ENCODE data around the gene GUCA2A.
"Not testable (repeated sequence)": the region's sequence is repeated elsewhere in the genome, so short reads cannot be mapped to it uniquely, and the experiment has no call there.

Gene GUCA2A, protein sequence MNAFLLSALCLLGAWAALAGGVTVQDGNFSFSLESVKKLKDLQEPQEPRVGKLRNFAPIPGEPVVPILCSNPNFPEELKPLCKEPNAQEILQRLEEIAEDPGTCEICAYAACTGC

DNA sequence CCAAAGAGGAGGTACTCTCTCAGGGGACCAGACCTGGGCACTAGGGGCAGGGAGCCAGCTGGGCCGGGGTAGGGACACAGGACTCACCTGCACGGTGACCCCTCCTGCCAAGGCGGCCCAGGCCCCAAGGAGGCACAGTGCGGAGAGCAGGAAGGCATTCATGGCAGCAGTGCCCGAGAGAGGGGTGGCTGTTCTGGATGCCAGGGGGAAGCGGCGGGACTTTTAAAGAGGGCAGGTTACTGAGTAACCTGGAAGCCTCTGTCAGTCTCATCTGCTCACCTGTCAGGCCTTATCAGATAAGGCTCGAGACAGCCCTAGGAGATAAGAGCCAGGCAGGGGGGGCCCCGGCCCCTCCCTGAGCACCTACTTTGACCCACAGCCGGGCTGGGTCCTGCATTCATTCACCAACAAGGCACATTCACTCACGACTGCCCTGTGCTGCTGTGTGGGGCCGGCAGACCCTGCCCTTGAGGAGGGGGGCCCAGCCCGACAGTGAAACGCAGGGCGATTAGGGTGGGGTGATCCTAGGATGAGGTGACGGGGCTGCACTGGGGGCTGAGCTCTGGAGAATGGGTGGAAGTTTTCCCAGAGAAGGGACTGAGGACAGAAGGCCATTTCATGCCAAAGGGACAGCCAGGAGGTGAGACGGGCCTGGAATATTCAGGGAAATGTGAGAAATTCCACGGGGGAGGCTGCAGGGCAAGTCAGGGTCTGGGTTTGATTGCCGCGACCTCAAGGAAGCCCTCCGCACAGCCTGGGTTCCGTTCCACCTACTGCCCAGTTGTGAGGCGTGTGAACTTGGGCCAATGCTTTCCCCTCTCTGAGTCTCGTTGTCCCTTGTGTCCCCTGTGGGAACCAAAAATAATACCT lies at the start of gene GUCA2A:
GUCA2A (minus strand) TSS at position 195 of the 870 bp plus-strand sequence; CDS start at position 162, 33 bp downstream.
- DNase-seq (ENCODE audit: low read depth, low spot score), result no peak

DNA sequence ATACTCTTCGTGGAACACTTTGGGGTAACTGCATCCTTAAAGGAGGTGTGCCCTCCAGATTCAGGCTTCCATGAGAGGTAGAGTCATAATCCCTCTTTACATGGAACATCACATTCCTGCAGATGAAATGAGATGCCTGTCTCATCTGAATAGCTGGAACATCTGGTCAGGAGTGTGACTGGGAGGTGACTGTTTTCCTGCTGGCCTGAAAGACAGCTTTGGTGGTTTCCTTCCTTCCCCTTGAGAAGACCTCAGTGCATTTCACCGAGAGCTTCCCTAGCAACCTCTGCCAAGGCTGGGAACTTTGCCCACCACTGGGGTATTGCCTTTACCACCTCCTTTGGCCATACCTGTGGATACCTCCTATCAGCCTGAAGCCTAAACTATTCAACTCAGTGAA lies 46.7 kb upstream of the GUCA2A start:
- DNase-seq (ENCODE audit: low read depth, low spot score), result no peak

DNA sequence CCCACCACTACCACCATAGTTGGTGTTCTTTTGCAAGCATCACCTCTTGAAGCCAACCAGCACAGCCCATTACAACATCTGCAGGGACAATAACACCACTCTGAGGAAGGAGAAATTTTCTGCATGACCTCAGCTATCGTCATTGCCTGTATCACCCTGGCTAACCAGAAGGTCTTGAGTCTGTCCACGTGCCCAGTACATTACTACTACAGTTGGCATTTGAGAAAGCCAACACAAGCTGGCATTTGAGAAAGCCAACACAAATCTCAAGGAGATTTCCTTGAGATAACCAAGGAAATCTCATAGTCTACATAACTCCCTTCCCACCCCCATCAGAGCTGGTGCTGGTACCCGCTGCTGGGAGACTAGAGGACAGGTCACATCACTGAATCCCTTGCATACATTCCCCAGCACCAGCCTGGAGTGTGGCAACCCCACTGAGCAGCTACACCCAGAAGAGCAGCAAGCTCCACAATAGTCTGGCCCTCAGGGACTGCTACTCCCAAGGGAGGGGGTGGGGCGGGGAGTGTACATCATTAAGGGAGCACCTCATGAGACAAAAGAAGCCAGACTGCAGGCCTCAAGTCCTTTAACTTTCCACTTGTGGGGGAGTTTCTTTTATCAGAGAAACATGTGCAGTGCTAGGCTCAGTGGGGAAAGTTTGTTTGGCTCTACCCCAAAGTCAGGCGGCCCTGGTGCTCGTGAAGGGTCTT lies 46.0 kb upstream of the GUCA2A start:
- DNase-seq (ENCODE audit: low read depth, low spot score), result no peak

DNA sequence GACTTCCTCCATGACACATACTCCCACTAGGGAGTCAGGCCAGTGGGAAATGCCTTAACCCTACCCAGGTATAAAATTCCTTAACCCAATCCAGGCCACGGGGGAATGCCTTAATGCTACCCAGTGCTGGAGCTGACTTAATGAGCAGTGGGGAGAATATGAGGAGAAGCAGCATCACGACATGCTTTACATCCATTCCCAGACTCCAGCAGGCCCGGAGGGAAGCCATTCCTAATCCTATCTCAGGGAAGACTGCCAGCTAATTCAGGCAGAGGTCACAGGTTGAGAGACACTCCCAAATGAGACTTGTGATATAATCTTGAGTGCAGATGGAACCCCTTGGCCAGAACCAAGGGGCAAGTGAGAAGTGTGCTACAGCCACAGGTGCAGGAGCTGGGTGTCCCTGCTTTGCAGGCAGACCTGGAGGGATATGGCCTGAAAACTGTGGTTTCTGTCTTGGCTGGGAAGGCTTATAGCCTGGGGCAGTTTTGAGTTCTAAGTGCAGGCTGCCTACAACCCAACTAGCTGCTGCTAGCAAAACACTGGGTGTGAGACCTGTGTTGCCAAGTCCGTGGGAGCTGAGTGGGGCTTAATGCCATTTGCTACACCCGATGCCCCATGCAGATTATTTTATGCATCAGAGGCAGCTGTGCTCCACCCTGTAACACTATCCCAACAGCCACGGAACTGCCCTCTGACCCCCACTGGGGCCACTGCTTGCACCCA lies 45.1 kb upstream of the GUCA2A start:
- DNase-seq (ENCODE audit: low read depth, low spot score), result no peak

DNA sequence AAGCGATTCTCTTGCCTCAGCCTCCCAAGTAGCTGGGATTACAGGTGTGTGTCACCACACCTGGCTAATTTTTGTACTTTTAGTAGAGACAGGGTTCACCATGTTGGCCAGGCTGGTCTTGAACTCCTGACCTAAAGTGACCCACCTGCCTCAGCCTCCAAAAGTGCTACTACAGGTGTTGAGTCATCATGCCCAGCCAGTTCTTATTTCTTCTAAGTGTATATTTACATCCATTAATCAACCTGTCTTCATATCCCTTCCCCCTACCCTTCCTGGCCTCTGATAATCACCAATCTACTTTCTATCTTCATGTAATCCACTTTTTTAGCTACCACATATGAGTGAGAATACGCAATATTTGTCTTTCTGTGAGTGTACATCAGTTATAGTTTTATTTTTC lies 42.4 kb upstream of the GUCA2A start:
- not testable (repeated sequence) for DNase-seq (ENCODE audit: low read depth, low spot score)

DNA sequence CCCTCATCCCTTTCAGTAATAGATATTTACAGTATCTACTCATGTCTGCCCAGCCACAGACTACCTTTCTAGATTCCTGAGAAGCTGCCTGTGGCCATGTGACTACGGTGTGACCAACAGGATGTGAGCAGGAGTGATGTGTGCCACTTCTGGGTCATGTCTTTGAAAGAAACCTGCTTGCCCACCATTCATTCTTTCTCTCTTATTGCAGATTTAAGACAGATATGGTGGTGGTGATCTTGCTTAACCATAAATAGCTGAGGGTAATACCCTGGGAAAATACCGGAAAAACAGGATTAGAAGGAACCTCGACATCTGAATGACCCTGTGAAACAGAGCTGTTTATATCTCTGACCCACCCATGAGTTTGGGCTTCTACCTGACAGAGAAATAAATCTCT lies 41.6 kb upstream of the GUCA2A start:
- DNase-seq (ENCODE audit: low read depth, low spot score), result no peak

DNA sequence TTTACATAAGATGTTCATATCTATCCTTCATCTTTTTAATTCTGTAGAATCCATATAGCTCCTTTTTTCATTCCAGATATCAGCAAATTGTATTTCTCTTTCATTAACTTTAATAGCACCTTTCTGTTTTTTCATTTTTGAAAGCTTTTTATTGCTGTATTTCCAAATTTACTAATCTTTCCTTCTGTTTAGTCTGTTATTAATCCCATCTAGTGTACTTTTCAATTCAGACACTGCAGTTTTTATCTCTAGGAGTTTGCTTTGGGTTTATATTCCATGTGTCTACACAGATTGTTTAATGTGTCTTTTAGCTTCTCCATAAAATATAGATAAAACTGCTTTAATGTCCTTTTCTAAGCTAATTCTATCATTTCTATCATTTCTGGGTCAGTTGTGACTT lies 37.4 kb upstream of the GUCA2A start:
- DNase-seq (ENCODE audit: low read depth, low spot score), result no peak

DNA sequence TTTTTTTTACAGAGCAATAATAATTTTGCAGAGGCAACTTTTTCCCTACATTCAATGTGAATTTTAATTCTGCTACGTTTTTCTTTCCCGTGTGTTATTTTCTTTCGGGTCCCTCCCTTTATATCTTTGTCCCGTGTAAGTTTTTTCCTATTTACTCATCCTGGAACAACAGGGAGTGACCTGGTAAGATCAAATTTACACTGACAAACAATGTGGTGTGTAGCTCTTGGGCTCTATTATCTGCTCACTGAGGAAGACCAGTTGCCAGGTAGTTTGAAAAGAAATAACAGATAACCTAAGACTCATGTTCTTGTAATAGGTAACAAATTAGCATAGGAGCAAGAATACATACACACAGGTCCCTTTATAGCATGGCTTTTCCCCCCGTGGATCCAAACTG lies 33.7 kb upstream of the GUCA2A start:
- no peak for DNase-seq (ENCODE audit: low read depth, low spot score)

DNA sequence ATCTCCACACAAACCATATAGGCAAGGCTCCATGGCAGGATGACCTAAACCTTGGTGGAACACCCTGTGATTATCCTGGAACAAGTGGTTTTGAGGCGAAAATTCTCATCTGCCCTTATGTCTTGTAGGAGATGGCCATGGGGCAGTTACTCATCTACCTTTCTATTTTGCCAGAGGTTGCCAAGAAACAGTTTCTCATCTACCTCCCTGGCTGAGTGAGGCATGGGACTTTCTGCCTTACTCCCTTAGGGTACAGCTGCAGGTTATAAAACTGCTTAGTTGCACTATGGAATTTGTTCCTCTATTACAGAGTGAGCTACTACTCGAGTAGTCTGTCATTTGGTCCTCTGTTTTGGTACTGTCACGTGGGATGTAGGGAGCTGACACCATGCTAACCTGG lies 31.3 kb upstream of the GUCA2A start:
- no peak for DNase-seq (ENCODE audit: low read depth, low spot score)

DNA sequence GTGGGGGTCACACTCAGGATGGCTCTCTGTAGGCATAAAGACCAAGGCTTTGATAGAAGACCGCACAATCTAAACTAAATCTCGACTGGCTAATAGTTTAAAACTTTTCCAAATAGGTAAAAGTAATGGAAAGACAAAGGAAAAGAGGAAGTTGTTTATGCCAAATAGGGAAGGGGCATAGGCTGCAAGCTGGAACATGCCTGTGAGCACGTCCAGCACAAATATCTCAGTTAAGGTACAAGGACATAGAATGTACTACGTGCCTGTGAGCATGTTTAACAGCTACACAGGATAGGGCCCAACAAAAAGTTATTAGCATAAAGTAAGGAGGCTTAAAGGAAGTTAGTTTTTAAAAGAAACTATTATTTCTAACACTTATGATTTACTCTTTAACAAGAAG lies 27.6 kb upstream of the GUCA2A start:
- DNase-seq (ENCODE audit: low read depth, low spot score), result no peak

DNA sequence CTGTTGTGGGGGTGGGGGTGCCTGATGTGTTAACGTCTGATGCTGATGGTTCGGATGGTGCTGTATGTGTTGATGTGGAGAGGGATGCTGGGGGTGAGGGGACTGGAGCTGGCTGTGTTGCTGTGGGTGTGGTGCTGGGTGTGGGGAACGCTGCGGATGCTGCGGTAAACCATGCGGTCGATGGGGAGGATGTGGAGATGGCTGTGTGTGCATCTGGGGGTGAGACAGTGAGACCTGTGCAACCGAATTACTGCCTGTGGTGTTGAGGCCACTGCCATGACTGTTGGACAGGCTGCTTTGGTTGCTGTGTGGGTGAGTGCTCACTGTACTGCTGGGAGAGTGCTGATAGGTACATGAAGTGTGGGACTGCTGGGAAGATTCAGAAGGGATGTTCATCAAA lies 26.8 kb upstream of the GUCA2A start:
- no peak for DNase-seq (ENCODE audit: low read depth, low spot score)

DNA sequence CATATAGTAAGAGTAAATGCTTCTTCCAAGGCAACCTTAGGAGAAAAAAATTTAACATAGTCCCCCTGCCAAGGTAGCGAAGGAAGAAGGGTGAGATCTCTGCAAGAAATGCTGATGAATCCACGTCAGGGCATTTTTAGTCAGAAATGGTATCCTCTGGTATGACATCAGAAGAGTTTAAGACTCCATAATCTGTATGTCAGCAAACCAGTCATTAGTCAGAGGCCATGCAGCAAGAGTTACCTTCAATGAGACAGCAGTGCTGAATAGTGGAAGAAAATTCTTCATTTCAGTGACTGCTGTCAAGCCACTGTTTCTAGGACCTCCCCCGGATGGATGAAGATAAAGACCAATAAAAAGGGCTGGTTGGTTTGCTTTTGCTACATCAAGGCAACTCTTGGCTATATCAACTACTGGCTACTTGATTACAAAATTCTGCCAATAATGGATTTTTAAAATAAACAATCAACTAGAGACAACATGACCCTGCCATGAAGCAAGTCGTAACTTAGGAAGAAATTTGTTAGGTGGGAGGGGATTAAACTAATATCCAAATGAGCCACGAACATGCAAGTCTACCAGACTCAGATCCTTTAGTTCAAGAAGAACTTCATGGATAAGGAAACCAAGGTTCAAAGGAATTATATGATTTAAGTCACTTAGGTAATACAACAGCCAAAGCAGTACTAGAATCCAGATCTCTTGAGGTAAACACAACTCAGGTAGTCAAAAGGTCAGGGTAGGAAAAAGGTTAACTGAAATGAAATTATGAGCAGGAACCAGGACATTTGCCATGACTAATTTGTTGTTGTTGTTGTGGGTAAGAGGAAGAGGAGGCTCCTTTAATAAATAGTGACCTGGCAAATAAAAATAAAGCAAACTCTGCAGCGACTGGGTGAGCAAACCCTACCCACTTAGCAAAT lies 25.6 kb upstream of the GUCA2A start:
- no peak for DNase-seq (ENCODE audit: low read depth, low spot score)

DNA sequence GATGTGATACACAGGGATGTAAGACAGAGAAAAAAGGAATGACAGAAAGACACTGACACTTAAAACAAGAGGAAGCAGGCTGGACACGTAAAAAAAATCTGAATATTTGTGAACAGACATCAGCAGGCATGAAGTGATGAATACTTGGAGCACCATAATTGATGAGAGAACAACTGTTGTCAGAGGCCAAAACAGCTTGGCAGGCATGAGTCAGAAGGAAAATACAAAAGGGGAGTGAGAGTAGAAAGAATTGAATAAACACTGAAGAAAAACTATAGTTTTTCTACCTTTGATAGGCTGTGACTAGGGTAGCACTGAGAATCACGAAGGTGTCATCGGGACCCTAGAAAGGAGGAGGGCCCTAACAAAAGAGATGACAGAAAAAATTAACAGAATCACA lies 21.6 kb upstream of the GUCA2A start:
- no peak for DNase-seq (ENCODE audit: low read depth, low spot score)

DNA sequence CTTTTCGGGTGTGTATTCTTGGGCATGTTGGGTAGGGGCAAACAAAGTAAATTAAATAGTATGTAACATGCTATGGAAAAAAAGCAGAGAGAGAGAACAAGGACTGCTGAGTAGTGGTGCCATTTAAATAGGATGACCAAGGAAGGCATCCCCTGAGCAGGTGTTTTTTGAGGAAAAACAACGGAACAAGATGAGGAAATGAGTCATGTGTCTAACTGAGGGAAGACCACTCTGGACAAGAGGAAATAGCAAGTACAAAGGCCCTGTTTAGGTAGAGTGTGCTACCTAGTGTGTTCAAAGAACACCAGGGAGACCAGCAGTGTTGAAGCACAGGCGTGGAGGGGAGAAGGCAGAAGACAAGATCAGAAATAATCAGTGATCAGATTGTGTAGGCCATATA lies 20.1 kb upstream of the GUCA2A start:
- DNase-seq (ENCODE audit: low read depth, low spot score), result no peak

DNA sequence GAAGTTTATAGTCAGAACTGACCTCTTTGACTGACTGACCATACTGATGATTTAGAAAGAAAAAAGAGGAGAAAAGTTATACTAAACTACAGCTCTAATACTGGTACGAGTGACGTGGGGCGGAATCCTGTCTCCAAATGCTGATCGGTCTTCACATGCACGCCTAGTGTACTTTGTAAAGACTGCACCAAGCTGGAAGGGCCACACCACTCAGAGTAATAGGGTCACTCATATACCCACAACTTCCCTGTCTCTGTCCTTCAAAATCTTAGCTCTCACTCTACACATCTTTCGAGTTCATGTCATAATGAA lies 19.4 kb upstream of the GUCA2A start:
- DNase-seq (ENCODE audit: low read depth, low spot score), result no peak

DNA sequence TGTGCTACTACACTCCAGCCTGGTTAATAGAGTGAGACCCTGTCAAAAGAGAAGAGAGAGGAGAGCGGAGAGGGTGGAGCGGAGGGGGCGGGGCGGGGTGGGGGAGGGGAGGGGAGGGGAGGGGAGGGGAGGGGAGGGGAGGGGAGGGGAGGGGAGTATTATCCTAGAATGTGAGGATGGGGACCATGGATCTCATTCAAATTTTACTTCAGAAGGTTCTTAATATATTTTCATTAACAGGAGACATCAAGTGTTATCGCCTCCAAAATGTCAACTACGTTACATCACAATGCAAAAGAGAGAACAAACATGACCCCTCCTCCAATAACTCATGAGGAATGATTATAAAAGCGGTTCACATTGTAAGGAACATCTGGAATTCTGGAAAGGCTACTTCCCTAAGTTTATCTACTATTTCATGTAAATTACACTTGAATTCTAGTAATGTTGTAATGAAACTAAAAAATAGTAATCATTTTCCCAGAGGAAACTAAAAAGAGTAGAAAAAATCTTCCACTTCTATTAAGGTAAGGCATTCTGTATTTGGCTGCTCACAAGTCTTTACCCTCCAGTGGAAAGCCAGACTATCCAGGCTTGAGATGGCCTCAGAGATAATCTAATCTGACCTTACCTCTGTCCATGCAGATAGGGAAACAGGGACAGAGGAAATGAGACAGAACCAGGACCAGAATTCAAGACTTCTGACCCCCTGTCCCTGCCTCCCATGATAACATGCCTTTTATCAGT lies 18.8 kb upstream of the GUCA2A start:
- no peak for DNase-seq (ENCODE audit: low read depth, low spot score)

DNA sequence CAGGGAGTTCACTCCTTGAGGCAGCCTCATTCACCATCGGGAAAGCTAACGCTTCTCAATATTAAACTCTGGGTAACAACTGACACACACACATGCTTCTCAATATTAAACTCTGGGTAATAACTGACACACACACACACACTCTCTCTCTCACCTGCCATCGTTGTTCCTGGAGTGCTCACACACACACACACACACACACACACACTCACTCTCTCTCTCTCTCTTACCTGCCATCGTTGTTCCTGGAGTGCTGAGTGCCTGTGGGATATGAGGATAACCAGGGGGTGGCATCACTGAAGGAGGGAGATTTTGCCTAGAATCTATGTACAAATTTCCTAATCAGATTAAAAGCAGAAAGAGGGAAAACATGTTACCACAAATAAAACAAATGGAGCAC lies 17.1 kb upstream of the GUCA2A start:
- no peak for DNase-seq (ENCODE audit: low read depth, low spot score)

DNA sequence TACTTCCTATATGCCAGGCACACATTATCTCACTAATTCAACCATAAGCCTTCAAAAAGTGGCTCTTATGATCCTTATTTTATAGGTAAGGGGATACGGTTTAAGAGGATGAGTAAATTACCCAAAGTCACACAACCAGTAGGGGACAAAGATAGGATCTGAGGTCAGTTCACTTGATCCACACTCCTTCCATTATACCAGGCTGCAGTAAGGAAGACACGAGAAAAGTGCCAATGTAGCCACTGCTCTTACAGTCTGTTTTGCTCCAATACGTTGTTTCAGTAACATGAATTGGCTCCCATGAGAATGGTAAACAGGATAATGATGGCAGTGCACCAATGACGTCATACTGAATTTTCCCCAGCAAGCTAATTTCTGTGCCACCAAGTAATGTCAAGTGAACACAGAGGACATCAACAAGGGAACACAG lies 15.4 kb upstream of the GUCA2A start:
- no peak for DNase-seq (ENCODE audit: low read depth, low spot score)

DNA sequence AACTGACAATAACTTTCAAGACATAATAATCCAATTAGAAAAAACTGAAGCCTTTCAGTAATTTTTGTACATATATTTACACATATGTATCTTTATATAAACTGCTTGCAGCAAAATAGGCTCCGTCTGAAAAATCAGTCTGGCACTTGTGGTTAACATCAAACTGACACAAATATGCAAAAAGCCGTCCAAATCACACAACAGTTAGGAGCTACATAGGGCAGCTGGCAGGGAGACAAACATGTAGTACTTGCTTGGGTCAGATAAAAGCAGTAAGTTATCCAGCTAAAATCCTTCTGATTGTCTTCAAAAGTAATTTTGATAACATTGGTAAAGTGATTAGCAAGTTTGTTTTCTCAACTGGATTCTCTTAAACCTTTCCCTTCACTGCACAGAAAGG lies 14.7 kb upstream of the GUCA2A start:
- DNase-seq (ENCODE audit: low read depth, low spot score), result no peak

DNA sequence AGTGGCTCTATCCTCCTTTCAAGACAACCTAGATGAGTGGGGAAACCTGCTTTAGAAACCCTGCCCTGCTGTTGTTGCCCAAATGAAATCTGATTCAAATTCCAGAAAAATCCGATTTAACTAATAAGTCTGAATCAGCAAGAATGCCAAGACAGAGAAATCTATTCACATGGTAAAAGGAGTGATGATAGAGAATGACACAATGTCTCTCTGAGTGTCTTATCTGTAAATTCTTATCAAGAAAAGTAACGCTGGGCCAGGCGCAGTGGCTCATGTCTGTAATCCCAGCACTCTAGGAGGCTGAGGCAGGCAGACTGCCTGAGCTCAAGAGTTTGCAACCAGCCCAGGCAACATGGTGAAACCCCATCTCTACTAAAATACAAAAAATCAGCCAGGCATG lies 13.7 kb upstream of the GUCA2A start:
- no peak for DNase-seq (ENCODE audit: low read depth, low spot score)

Measured in brain pericyte (primary cell).